Mesenchymal stem cell (in vitro differentiated cells and primary cell): ENCODE measurements around the gene NLRP9.
"Not testable (repeated sequence)": the region's sequence is repeated elsewhere in the genome, so short reads cannot be mapped to it uniquely, and the experiment has no call there.

ENCODE experiments used
- DNase-seq: peaks from one replicate; pipeline ENCODE4 v3.0.0-alpha.2; 2013
- H2AFZ ChIP-seq: one replicate; pipeline ENCODE4 v1.6.1; 2013; ENCODE audit warnings: low read depth, mild to moderate bottlenecking, control low read depth, inconsistent platforms, low read length, moderate library complexity
- H2AK5ac ChIP-seq: 2 replicates; pipeline ENCODE4 v1.6.1; 2013; ENCODE audit warnings: low read length, moderate library complexity, mild to moderate bottlenecking, inconsistent platforms; ENCODE audit not compliant: severe bottlenecking
- H2BK120ac ChIP-seq: one replicate; pipeline ENCODE4 v1.6.1; 2013; ENCODE audit warnings: low read depth, mild to moderate bottlenecking, inconsistent platforms, low read length, moderate library complexity
- H2BK12ac ChIP-seq, 2 experiments: one replicate each; pipeline ENCODE4 v1.6.1; 2013; ENCODE audit warnings: inconsistent platforms in 2 of 2, low read length in 2 of 2, mild to moderate bottlenecking in 2 of 2, moderate library complexity in 2 of 2, control low read depth in 1 of 2
- H2BK15ac ChIP-seq: one replicate; pipeline ENCODE4 v1.6.1; 2013; ENCODE audit warnings: mild to moderate bottlenecking, low read depth, inconsistent platforms; ENCODE audit not compliant: poor library complexity, severe bottlenecking
- H2BK5ac ChIP-seq: 2 replicates; pipeline ENCODE4 v1.6.1; 2013; ENCODE audit warnings: low read depth, mild to moderate bottlenecking, low read length, control low read depth, inconsistent platforms; ENCODE audit not compliant: poor library complexity, severe bottlenecking
- H3K14ac ChIP-seq, 2 experiments: one replicate each; pipeline ENCODE4 v1.6.1; 2013; ENCODE audit warnings: inconsistent platforms in 2 of 2, low read length in 2 of 2, control low read depth in 1 of 2, mild to moderate bottlenecking in 1 of 2, moderate library complexity in 1 of 2
- H3K18ac ChIP-seq, 2 experiments: one replicate each; pipeline ENCODE4 v1.6.1; 2013; ENCODE audit warnings: inconsistent platforms in 2 of 2, low read length in 2 of 2, control low read depth in 1 of 2, low read depth in 1 of 2, mild to moderate bottlenecking in 1 of 2
- H3K23ac ChIP-seq, 2 experiments: one replicate each; pipeline ENCODE4 v1.6.1; 2013; ENCODE audit warnings: inconsistent platforms in 2 of 2, low read length in 2 of 2, mild to moderate bottlenecking in 2 of 2, moderate library complexity in 2 of 2, control low read depth in 1 of 2
- H3K27ac ChIP-seq: 2 replicates; pipeline ENCODE4 v1.5.1; 2013; ENCODE audit warnings: mild to moderate bottlenecking, moderate library complexity, low read length, control low read depth, inconsistent platforms; ENCODE audit not compliant: poor library complexity, severe bottlenecking
- H3K27me3 ChIP-seq, 2 experiments: 2 replicates each; pipeline versions ENCODE4 v1.6.1 to v1.7.0; 2013; ENCODE audit warnings: low read length in 2 of 2, mild to moderate bottlenecking in 2 of 2, moderate library complexity in 2 of 2, control low read depth in 1 of 2, inconsistent platforms in 1 of 2; ENCODE audit not compliant: control insufficient read depth in 1 of 2, insufficient read depth in 1 of 2
- H3K36me3 ChIP-seq, 2 experiments: 2 replicates each; pipeline versions ENCODE4 v1.6.1 to v1.7.0; 2013; ENCODE audit warnings: low read length in 2 of 2, control low read depth in 1 of 2, inconsistent platforms in 1 of 2, low read depth in 1 of 2, mild to moderate bottlenecking in 1 of 2; ENCODE audit not compliant: insufficient read depth in 2 of 2, control insufficient read depth in 1 of 2
- H3K4ac ChIP-seq, 2 experiments: one replicate each; pipeline ENCODE4 v1.6.1; 2013; ENCODE audit warnings: inconsistent platforms in 2 of 2, low read length in 2 of 2, mild to moderate bottlenecking in 2 of 2, moderate library complexity in 2 of 2, control low read depth in 1 of 2, low read depth in 1 of 2
- H3K4me1 ChIP-seq: 2 replicates; pipeline ENCODE4 v1.6.1; 2013; ENCODE audit warnings: low read depth, low read length, control low read depth; ENCODE audit not compliant: control insufficient read depth, insufficient read depth
- H3K4me2 ChIP-seq: 2 replicates; pipeline ENCODE4 v1.6.1; 2013; ENCODE audit warnings: low read length, mild to moderate bottlenecking, inconsistent platforms; ENCODE audit not compliant: poor library complexity, severe bottlenecking
- H3K4me3 ChIP-seq, 2 experiments: 2 replicates each; pipeline versions ENCODE4 v1.5.1 to v1.7.0; 2013; ENCODE audit warnings: low read length in 2 of 2, mild to moderate bottlenecking in 2 of 2, control low read depth in 1 of 2, low read depth in 1 of 2; ENCODE audit not compliant: insufficient read depth in 1 of 2
- H3K79me1 ChIP-seq: replicated peaks from 2 replicates; pipeline ENCODE4 v1.6.1; 2013; ENCODE audit warnings: mild to moderate bottlenecking, control low read depth, low read length, inconsistent platforms; ENCODE audit not compliant: poor library complexity, severe bottlenecking
- H3K9ac ChIP-seq: 2 replicates; pipeline ENCODE4 v1.7.0; 2013; ENCODE audit warnings: mild to moderate bottlenecking, low read length, moderate library complexity
- H3K9me3 ChIP-seq: 2 replicates; pipeline ENCODE4 v1.7.0; 2013; ENCODE audit warnings: mild to moderate bottlenecking, low read length; ENCODE audit not compliant: control insufficient read depth
- H4K8ac ChIP-seq: one replicate; pipeline ENCODE4 v1.6.1; 2013; ENCODE audit warnings: inconsistent platforms, mild to moderate bottlenecking, low read length, moderate library complexity
- H4K91ac ChIP-seq: one replicate; pipeline ENCODE4 v1.6.1; 2013; ENCODE audit warnings: mild to moderate bottlenecking, low read length, inconsistent platforms
- WGBS: methylation state at CpG from one replicate; pipeline ENCODE4 v1.1.7; 2013; ENCODE audit warnings: mixed read lengths; 5-methylcytosine and 5-hydroxymethylcytosine counted together

NLRP9 gene

DNA sequence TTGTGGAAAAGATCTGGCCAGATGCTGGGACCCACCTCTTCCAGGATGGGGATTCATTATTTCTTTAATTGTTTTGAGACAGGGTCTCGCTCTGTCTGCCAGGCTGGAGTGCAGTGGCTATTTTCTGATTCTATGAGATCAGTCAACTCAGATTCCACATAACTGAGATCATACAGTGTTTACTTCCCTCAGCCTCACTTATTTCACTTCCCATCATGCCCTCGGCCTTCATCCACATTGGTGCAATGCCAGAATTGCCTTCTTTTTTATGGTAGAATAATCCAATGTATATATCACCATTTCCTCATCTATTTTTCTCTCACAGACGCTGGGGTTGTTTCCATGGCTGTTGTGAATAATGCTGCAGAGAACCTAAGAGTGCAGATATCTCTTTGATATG is 31.4 kb upstream of the NLRP9 start:
- not testable (repeated sequence) for H2BK120ac ChIP-seq, H3K79me1 ChIP-seq, H3K4me1 ChIP-seq, H3K27ac ChIP-seq, H3K4ac ChIP-seq, H3K4me3 ChIP-seq, H2AK5ac ChIP-seq, H3K23ac ChIP-seq, H3K18ac ChIP-seq, H3K14ac ChIP-seq, H3K27me3 ChIP-seq, H3K36me3 ChIP-seq, H4K8ac ChIP-seq, H4K91ac ChIP-seq, DNase-seq, H3K4me2 ChIP-seq, H2BK12ac ChIP-seq, H3K9ac ChIP-seq, H2BK5ac ChIP-seq, H2AFZ ChIP-seq, H2BK15ac ChIP-seq
- H3K9me3 ChIP-seq: peaks cover 24% of the 10 kb centered on the region
- 0% methylated on average over 1 of the region's 3 CpGs for WGBS

GRCh38 chr19:55768818-55769217 is 30.6 kb upstream of the NLRP9 start, which contains the start of gene RFPL4AL1:
Gene RFPL4AL1 (plus strand): TSS chr19:55769118. CDS start chr19:55771805, 2,687 bp downstream.
- H3K4me3 ChIP-seq, H3K4me2 ChIP-seq, H4K91ac ChIP-seq, H2BK120ac ChIP-seq, H3K4me1 ChIP-seq, H2BK5ac ChIP-seq, H2BK12ac ChIP-seq, H2AFZ ChIP-seq, H3K23ac ChIP-seq, H3K27me3 ChIP-seq, H2AK5ac ChIP-seq, DNase-seq, H3K18ac ChIP-seq, H4K8ac ChIP-seq, H3K4ac ChIP-seq, H3K27ac ChIP-seq, H3K36me3 ChIP-seq, H3K9ac ChIP-seq, H3K14ac ChIP-seq, H3K79me1 ChIP-seq, H2BK15ac ChIP-seq: not testable (repeated sequence)
- peaks cover 24% of the 10 kb centered on the region for H3K9me3 ChIP-seq
- WGBS: 69% methylated on average over 3 of the region's 6 CpGs

GRCh38 chr19:55766466-55766865 is 28.3 kb upstream of the NLRP9 start:
- H3K14ac ChIP-seq: no peak overlapping the region
- no peak overlapping the region for H3K27ac ChIP-seq
- H2BK12ac ChIP-seq: no peak overlapping the region
- H3K4me2 ChIP-seq: no peak overlapping the region
- no peaks in the 10 kb centered on the region for H3K36me3 ChIP-seq
- no peak overlapping the region for H3K4me3 ChIP-seq
- H3K79me1 ChIP-seq: no peaks in the 10 kb centered on the region
- H3K9ac ChIP-seq: no peak overlapping the region
- H2AFZ ChIP-seq: no peak overlapping the region
- no peak overlapping the region for H2BK5ac ChIP-seq
- H3K27me3 ChIP-seq: no peaks in the 10 kb centered on the region
- no peaks in the 10 kb centered on the region for H3K4me1 ChIP-seq
- H2BK120ac ChIP-seq: no peak overlapping the region
- no peak overlapping the region for H2AK5ac ChIP-seq
- H4K8ac ChIP-seq: no peak overlapping the region
- WGBS: 64% methylated on average over 7 of the region's 7 CpGs
- no peak overlapping the region for H4K91ac ChIP-seq
- no peak overlapping the region for H3K23ac ChIP-seq
- no peak overlapping the region for H2BK15ac ChIP-seq
- no peak for DNase-seq
- no peak overlapping the region for H3K4ac ChIP-seq
- peaks cover 24% of the 10 kb centered on the region for H3K9me3 ChIP-seq
- H3K18ac ChIP-seq: no peak overlapping the region

GRCh38 chr19:55758797-55759196 is 20.6 kb upstream of the NLRP9 start, which contains the start of gene RFPL4A:
Gene RFPL4A (plus strand): TSS chr19:55759097. CDS start chr19:55761801, 2,704 bp downstream.
- not testable (repeated sequence) for H3K23ac ChIP-seq, H3K18ac ChIP-seq, H2AK5ac ChIP-seq, H3K4me3 ChIP-seq, H2BK120ac ChIP-seq, H2BK15ac ChIP-seq, H3K14ac ChIP-seq, H3K9ac ChIP-seq, H3K79me1 ChIP-seq, H2AFZ ChIP-seq, H3K36me3 ChIP-seq, H3K27me3 ChIP-seq, H4K8ac ChIP-seq, H4K91ac ChIP-seq, DNase-seq, H3K4ac ChIP-seq, H3K4me2 ChIP-seq, H3K27ac ChIP-seq, H3K4me1 ChIP-seq, H2BK12ac ChIP-seq, H2BK5ac ChIP-seq
- H3K9me3 ChIP-seq: peaks cover 14% of the 10 kb centered on the region
- WGBS: 92% methylated on average over 1 of the region's 3 CpGs
